GM21737 (cell line): ENCODE results near the gene ASPHD1.
A peak's percentile ranks its signal among the peaks of the same experiment; 100 is the strongest.
"Not testable (repeated sequence)": the region's sequence is repeated elsewhere in the genome, so short reads cannot be mapped to it uniquely, and the experiment has no call there.

Experiments
- ATAC-seq: cut with Tn5 transposase; IDR thresholded peaks from one replicate; pipeline ENCODE4 v1.9.1; 2021; ENCODE audit warnings: mild to moderate bottlenecking, moderate library complexity; ENCODE audit not compliant: unreplicated experiment

Gene ASPHD1

GRCh38 chr16:29906520-29907244 is 6.4 kb downstream of the ASPHD1 start:
- no peak for ATAC-seq

- no peak for ATAC-seq
These were observed 7.7 kb downstream of the ASPHD1 start for GRCh38 chr16:29907973-29908372.

- ATAC-seq, result no peak
These were observed 8.5 kb downstream of the ASPHD1 start for GRCh38 chr16:29908719-29909220.

DNA sequence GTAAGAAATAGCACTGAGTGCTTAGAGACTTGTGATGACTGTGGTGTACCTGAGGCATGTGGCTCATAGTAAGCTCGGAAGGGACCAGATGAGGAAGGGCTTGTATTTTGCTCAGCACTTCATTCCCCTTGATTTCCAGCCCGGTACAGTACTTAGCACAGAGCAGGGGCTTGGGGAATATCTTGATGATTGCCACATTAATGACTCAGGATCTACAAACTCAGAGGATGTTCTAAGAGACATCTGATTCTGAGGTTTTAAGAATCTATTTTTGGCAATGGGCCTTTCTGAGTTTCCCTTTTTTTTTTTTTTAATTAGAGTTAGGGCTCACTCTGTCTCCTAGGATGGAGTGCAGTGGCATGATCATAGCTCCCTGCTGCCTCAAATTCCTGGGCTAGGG is 9.1 kb downstream of the ASPHD1 start:
- ATAC-seq, result no peak

DNA sequence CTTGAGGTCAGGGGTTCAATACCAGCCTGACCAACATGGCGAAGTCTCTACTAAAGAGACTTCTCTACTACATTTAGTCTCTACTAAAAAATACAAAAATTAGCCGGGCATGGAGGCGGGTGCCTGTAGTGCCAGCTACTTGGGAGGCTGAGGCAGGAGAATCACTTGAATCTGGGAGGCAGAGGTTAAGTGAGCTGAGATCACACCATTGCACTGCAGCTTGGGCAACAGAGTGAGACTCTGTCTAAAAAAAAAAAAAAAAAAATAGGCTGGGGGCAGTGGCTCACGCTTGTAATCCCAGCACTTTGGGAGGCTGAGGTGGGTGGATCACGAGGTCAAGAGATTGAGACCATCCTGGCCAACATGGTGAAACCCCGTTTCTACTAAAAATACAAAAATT is 9.6 kb downstream of the ASPHD1 start:
- ATAC-seq, result not testable (repeated sequence)

- ATAC-seq, result no peak
These were observed 10.8 kb downstream of the ASPHD1 start for GRCh38 chr16:29910819-29911675.

DNA sequence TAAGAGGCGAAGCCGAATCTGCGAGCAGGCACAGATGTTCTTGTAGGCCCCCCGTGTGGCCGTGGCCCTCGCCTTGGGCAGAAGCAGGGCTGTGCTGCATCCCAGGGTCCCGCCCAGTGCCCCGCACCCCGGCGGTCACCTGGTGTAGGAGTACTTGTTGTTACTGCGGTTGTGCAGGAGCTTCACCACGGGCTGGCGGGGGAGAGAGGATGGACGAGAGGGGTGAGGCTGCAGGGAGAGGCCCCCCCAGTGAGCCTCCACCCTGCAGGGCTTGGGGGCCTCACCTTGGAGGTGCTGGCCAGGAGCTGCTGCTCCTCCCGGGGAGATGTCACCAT is 11.4 kb downstream of the ASPHD1 start:
- no peak for ATAC-seq

GRCh38 chr16:29912087-29912486 is 11.8 kb downstream of the ASPHD1 start:
- no peak for ATAC-seq

DNA sequence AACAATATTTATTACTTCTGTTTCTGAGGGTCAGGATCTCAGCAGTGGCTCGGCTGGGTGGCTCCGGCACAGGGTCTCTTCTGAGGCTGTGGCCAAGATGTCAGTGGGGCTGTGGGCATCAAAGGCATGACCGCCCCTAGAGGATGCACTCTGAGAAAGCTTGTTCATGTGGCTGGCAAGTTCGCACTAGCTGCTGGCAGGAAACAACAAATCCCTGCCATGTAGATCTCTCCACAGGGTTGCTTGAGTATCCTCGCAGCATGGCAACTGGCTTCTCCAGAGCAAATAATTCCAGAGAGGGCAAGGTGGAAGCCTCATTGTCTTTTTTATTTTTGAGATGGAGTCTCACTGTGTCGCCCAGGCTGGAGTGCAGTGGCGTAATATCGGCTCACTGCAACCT is 13.2 kb downstream of the ASPHD1 start:
- ATAC-seq, result no peak

DNA sequence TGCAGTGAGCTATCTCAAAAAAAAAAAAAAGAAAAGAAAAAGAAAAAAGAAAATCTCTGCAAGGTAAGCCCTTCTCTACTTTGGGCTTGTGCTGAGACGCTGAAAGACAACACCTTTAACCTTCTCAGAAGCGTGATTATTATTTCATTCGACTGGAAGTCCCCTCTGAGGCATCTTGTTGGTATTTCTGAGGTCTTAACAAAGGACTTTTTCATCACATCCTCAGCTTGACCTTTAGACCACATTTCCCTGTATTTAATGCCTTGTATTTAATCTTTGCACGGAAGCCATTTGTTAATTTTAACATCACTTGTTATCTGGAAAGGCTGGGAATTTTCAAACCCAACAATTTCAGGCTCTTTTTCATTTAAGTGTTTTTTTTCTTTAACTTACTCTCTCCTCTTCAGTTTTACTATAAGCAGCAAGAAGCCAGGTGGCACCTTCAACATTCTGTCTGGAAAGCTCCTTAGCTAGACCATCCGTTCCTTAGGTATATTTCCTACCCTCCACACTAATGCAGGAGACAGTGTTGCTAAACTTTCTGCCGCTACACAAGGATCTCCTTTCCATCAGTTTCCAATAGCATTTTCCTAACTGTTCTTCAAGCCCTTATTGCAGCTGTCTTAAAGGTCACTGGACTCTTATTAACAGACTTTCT is 15.4 kb downstream of the ASPHD1 start:
- no peak for ATAC-seq

- no peak for ATAC-seq
These were observed 16.7 kb downstream of the ASPHD1 start for GRCh38 chr16:29916979-29917378.

DNA sequence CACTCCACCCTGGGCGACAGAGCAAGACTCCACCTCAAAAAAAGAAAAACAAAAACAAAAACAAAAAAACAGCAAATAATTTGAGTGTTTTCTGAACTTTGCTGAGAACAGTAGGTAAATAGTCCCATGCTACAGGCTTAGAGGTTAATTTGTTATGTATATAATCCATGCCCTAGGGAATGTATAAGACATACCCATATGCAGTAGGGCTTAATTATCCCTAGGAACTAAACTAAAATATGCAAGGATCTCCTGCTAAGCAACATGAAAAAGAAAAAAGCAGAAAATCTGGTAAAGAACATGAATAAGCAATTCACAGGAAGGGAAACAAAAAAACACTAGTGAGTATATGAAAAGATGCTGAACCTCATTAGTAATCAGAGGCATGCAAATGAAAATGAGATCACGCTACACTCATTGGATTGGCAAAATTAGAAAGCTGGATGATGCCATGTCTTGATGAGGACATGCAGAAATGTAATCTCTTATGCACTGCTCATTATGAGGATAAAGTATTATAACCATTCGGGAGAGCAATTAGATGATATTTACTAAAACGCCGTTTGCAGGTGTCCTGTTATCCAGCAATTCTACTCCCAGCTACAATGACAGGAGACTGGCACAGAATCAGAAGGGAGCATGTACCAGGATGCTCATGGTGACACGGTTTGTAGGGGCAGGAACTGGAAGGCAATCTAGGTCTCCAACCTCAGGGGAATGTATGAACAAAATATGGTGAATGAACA is 20.2 kb downstream of the ASPHD1 start:
- ATAC-seq, result no peak

DNA sequence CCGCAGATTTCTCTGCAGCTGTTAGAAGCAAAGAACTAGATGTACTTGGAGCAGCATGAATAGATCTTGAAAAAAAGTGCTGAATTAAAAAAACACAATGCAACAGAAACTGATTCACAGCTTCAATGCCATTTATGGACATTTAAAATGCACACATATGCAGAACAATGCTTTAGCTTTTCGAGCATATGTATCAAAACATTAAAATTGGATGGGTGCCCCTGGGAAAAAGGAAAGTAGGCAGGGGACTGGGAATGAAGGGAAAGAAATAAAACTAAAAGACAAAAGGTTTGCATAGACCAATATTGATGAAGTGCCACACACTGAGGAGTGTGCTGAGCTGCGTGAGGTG is 20.7 kb downstream of the ASPHD1 start:
- no peak for ATAC-seq

DNA sequence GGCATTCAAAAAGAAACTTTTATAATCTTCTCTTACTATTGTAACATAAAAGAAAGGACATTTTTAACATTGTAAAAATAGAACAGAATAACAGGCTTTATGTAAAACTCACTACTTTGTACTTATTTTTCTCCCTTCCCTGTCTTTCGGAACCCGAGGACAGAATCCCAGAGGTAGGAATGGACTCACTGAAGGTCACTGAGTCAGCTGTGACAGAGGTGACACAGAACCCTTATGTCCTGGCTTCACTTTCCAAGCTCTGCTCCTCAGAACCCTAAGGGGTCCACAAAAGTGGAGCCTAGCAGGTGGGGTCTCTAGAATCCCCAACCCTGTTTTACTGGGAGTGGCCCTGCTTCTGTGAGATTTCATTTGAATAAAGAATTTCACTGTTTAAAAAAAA is 22.0 kb downstream of the ASPHD1 start:
- no peak for ATAC-seq

DNA sequence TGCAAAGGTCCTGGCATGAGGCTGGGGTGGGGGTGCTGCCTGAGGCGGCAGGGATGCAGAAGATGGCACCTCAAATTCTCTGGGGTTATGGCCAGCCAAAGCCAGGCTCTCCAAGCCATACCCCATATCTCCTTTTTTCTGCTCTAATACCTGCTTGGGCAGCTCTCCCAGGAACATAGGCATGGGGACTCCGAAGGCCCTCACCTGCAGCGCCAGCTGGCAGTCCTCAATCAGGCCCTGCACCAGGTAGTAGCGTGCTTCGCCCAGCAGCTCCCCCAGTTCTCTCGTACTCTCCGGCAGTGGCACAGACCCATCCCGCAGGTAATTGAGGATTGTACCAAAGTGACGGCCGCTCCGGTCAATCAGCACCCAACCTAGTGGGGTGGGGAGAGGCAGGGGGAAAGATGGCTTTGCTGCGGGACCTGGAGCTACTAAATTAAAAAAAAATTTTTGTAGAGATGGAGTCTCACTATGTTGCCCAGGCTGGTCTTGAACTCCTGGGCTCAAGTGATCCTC is 22.8 kb downstream of the ASPHD1 start:
- ATAC-seq, result no peak

DNA sequence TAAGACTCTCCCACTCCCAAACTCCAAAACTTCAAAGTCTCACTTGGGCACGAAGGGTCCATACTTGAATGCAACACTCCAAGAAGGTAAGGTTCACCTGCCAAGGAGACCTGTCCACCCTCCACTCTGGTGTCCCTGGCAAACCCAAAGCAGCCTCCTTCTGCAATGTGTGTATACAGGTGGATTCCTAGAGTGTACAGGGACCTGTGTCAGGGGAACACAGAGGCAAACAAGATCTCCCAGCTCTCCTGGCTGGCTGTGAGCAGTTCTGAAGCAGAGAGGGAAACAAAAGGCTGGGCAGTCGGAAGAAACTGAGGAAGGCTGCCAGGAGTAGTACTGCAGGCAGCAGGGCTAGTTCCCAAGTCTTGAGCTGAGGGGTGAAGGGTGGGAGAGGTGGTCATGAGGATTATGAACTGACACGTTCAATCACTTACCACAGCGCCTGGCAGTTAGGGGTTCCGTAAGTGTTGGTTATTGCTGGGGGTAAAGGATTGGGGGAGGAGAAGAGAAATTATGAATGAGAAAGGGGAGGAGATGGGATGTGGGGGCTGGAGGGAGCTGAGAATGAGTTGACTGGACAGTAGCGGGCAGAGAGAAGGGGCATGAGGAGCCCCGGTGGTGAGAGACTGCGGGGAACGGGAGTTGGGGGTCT is 24.9 kb downstream of the ASPHD1 start:
- ATAC-seq, result no peak

GRCh38 chr16:29925781-29926710 is 25.8 kb downstream of the ASPHD1 start, which contains the start of gene KCTD13:
Gene KCTD13, minus strand, starts transcription at chr16:29926226. Its CDS starts 193 bp downstream, at chr16:29926033.
- peak; percentile 86 for ATAC-seq

- ATAC-seq, result peak; percentile 2
These were observed 26.4 kb downstream of the ASPHD1 start for GRCh38 chr16:29926711-29927052.
